Immature natural killer cell (primary cell): Measurements from ENCODE around the gene SERBP1. TPM values are rescaled to one million over a fixed set of nuclear protein-coding genes. Genes with fewer than 3 reads are reported as not detected.

Experiments used
- DNase-seq, 3 donors: peaks; one replicate each; pipeline ENCODE4 v3.0.0; 2022; ENCODE audit warnings: mixed read lengths in 1 of 3
- H3K27ac Mint-ChIP-seq, 6 donors: one replicate each; pipeline ENCODE4 v1.8.0; 2020; ENCODE audit warnings: mixed read lengths in 6 of 6, mild to moderate bottlenecking in 5 of 6, inconsistent platforms in 4 of 6, moderate library complexity in 3 of 6
- H3K27me3 Mint-ChIP-seq, 3 donors: one replicate each; pipeline ENCODE4 v1.8.0; 2020 to 2021; ENCODE audit warnings: low read depth in 3 of 3, mild to moderate bottlenecking in 3 of 3, mixed read lengths in 3 of 3, moderate library complexity in 3 of 3, inconsistent platforms in 1 of 3
- H3K36me3 Mint-ChIP-seq, 3 donors: one replicate each; pipeline ENCODE4 v1.8.0; 2020; ENCODE audit warnings: mixed read lengths in 3 of 3, inconsistent platforms in 2 of 3, mild to moderate bottlenecking in 2 of 3
- H3K4me1 Mint-ChIP-seq, 2 donors: one replicate each; pipeline ENCODE4 v1.8.0; 2020; ENCODE audit warnings: inconsistent platforms in 2 of 2, mild to moderate bottlenecking in 2 of 2, mixed read lengths in 2 of 2, moderate library complexity in 1 of 2
- H3K4me3 Mint-ChIP-seq, 5 donors: one replicate each; pipeline ENCODE4 v1.8.0; 2020; ENCODE audit warnings: mild to moderate bottlenecking in 5 of 5, mixed read lengths in 5 of 5, inconsistent platforms in 3 of 5, moderate library complexity in 3 of 5
- H3K9me3 Mint-ChIP-seq, 6 donors: one replicate each; pipeline ENCODE4 v1.8.0; 2020; ENCODE audit warnings: mild to moderate bottlenecking in 6 of 6, mixed read lengths in 6 of 6, inconsistent platforms in 4 of 6, moderate library complexity in 3 of 6
- polyA plus RNA-seq, 3 donors: library from polyadenylated mRNA; unstranded; fragments of 300-500 nt; fragmentation: Illumina TruSeq; gene quantifications; one replicate each; pipeline ENCODE4 v1.2.3, GENCODE V29; 2021

Gene SERBP1
- polyA plus RNA-seq, 3 donors from 2014 or later = 92.1 to 162 (median 125) TPM

DNA sequence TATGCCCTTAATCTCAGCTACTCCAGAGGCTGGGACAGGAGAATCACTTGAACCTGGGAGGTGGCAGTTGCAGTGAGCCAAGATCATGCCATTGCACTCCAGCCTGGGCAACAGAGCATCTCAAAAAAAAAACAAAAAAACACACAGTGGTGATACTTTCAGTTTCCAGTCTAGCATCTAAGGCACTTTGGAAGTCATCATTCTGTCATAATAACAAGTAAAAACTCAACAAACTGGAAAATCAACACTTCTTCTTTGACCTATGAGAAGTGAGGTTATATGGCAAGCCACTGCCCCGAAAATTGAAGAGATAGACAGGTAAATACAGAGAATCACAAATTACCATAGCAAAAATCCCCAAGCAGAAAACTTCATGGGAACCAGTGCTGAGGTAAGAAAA, 70.6 kb downstream of the SERBP1 start:
- Mint-ChIP-seq H3K4me1 (peaks cover 11 to 19% of the 10 kb centered on the region in 2 donors), H3K36me3 (peaks cover 0 to 23% (median 10%) of the 10 kb centered on the region in 3 donors), H3K27ac (peak overlapping the region; percentile 29 to 89 (median 80)), H3K27me3 (peaks cover 0 to 5% (median 0%) of the 10 kb centered on the region in 3 donors), H3K4me3 (peak overlapping the region in 2 of 5 donors; percentile 0 to 58), H3K9me3 (no peaks in the 10 kb centered on the region)
- DNase-seq = peak; percentile 33 to 53 (median 38)

Other genes with a start within 250 kb of the SERBP1 start
- 10 to 100 TPM; 33.3 to 68.1 (median 40.5) TPM for gene IL12RB2, start 122.5 kb downstream of the SERBP1 start, polyA plus RNA-seq